Breast epithelium (tissue), 4 donors: ENCODE data around the gene TRMT11. TPM values are rescaled to one million over a fixed set of nuclear protein-coding genes. Genes with fewer than 3 reads are reported as not detected.
"Not testable (repeated sequence)": the region's sequence is repeated elsewhere in the genome, so short reads cannot be mapped to it uniquely, and the experiment has no call there.

Experiments used
- DNase-seq, 2 donors: peaks; one replicate each; pipeline ENCODE4 v3.0.0-alpha.2; 2019; ENCODE audit warnings: low spot score in 2 of 2
- H3K27ac ChIP-seq, 2 donors: fragments of 200-600 bp; sonication (generic) in 1 of 2; one replicate each; pipeline ENCODE4 v1.5.1; 2016 to 2019; ENCODE audit warnings: mild to moderate bottlenecking in 1 of 2
- H3K27me3 ChIP-seq, 2 donors: fragments of 200-600 bp; sonication (generic) in 1 of 2; one replicate each; pipeline versions ENCODE4 v1.5.1 to v1.6.0; 2017 to 2019; ENCODE audit warnings: control low read depth in 1 of 2, mild to moderate bottlenecking in 1 of 2
- H3K36me3 ChIP-seq: fragments of 200-600 bp; one replicate; pipeline ENCODE4 v1.5.1; 2019
- H3K4me1 ChIP-seq, 2 donors: fragments of 200-600 bp; sonication (generic); one replicate each; pipeline ENCODE4 v1.5.1; 2016 to 2019; ENCODE audit warnings: control low read depth in 1 of 2
- H3K4me3 ChIP-seq, 3 donors: fragments of 200-600 bp; sonication (generic); 1 replicate in 2 of 3; 2 replicates in 1 of 3; pipeline ENCODE4 v1.5.1; 2016 to 2019; ENCODE audit warnings: mild to moderate bottlenecking in 3 of 3, moderate library complexity in 2 of 3
- H3K9me3 ChIP-seq, 2 donors: fragments of 200-600 bp; sonication (generic) in 1 of 2; one replicate each; pipeline ENCODE4 v1.5.1; 2016 to 2019; ENCODE audit warnings: control low read depth in 1 of 2
- POLR2A ChIP-seq: fragments of 450-650 bp; IDR thresholded peaks from one replicate; pipeline ENCODE4 v1.6.1; 2016; ENCODE audit warnings: antibody characterized with exemption, mild to moderate bottlenecking, moderate library complexity
- POLR2AphosphoS5 ChIP-seq, 3 donors: sonication (generic); formaldehyde crosslinking; IDR thresholded peaks; one replicate each; pipeline ENCODE4 v1.6.1; 2017; ENCODE audit warnings: antibody characterized with exemption in 3 of 3
- intact Hi-C: fragments of 100-400 bp; cut with DNase I; formaldehyde crosslinking; loops from one replicate; pipeline ENCODE4 v1.15.1; 2023; ENCODE audit warnings: low total_unique reads
- total RNA-seq, 3 donors: library from RNA; depleted of rRNA; stranded (reverse); fragments of >200 nt; gene quantifications; one replicate each; pipeline ENCODE4 v1.1.0, GENCODE V29; 2016
- TF ChIP-seq, protein P1 (sequence below), 3 donors: fragments of 450-650 bp; IDR thresholded peaks; one replicate each; pipeline ENCODE4 v1.5.1; 2016 to 2017; ENCODE audit warnings: antibody characterized with exemption in 3 of 3, mild to moderate bottlenecking in 3 of 3, moderate library complexity in 3 of 3

TRMT11 gene
- total RNA-seq, 3 donors from 2014 or later, result 17.3 to 48.3 (median 39.7) TPM

DNA sequence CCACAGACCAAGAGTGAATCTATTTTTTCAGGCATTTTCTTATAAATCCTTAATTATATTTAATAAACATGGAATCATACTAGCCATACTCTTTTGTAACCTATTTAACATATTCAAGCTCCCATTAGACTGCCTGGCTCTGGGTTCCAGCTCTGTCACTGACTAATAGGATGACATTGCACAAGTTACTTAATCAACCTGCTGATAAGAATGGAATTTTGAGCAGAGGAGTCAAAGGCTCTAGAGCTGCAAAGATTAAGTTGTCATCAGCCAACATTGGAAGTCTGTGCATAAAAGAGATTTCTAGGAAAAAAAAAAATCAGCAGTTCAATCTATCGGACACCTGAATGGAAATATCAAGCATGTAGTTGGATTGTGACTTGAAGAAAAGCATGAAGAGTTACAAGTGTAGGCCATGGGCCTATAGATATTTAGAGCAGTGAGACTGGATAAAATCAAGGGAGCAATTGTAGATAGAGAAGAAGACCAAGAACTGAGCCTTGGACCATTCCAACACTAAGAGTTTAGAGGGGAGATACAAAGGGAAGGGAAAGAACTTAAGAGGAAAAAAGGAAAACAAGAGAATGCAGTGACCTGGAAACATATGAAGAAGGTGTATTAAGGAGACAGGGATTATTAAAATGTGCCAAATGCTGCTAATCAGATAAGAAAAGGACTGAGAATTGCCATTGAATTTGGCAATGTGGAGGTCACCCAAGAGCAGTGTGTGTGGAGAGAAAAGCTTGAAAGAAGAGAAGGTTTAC is 40.8 kb upstream of the TRMT11 start:
- Histone ChIP-seq H3K9me3 (no peaks in the 10 kb centered on the region), H3K4me1 (no peaks in the 10 kb centered on the region), H3K36me3 (no peaks in the 10 kb centered on the region), H3K4me3 (no peak overlapping the region), H3K27me3 (no peaks in the 10 kb centered on the region), H3K27ac (peak overlapping the region in 1 of 2 donors; percentile 4)
- intact Hi-C loops, result no loop called here
- TF ChIP-seq, protein P1, sequence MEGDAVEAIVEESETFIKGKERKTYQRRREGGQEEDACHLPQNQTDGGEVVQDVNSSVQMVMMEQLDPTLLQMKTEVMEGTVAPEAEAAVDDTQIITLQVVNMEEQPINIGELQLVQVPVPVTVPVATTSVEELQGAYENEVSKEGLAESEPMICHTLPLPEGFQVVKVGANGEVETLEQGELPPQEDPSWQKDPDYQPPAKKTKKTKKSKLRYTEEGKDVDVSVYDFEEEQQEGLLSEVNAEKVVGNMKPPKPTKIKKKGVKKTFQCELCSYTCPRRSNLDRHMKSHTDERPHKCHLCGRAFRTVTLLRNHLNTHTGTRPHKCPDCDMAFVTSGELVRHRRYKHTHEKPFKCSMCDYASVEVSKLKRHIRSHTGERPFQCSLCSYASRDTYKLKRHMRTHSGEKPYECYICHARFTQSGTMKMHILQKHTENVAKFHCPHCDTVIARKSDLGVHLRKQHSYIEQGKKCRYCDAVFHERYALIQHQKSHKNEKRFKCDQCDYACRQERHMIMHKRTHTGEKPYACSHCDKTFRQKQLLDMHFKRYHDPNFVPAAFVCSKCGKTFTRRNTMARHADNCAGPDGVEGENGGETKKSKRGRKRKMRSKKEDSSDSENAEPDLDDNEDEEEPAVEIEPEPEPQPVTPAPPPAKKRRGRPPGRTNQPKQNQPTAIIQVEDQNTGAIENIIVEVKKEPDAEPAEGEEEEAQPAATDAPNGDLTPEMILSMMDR (IDR thresholded peaks at IDR 0.05), result no peak
- TF ChIP-seq POLR2AphosphoS5 (IDR thresholded peaks at IDR 0.05) (no peak), POLR2A (no peak)
- no peak for DNase-seq

DNA sequence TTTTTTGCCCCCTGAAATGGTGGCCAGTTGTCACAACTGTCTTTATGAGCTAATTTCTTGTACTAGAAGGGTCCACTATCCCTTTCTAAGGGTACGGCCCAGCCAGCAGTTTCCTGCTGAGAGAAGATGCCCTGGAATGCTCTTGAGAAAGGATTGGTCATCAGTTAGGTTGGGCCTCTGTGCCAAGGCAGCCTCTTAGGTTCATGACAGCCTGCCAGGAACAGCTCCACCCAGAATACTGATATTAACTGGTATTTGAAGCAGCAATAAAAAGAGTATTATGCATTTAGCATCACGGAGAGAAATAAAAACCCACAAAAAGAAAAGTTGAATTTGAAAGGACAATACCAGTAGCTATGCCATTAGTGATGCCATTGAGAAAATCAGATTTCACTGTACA is 38.7 kb upstream of the TRMT11 start:
- TF ChIP-seq, protein P1 (IDR thresholded peaks at IDR 0.05), result no peak
- TF ChIP-seq POLR2A (no peak), POLR2AphosphoS5 (IDR thresholded peaks at IDR 0.05) (no peak)
- no peaks in the 10 kb centered on the region for H3K27me3 ChIP-seq
- intact Hi-C loops, result no loop called here
- no peak overlapping the region for H3K27ac ChIP-seq
- H3K4me3 ChIP-seq, result no peak overlapping the region
- H3K4me1 ChIP-seq, result no peaks in the 10 kb centered on the region
- no peaks in the 10 kb centered on the region for H3K36me3 ChIP-seq
- DNase-seq, result no peak
- no peaks in the 10 kb centered on the region for H3K9me3 ChIP-seq

DNA sequence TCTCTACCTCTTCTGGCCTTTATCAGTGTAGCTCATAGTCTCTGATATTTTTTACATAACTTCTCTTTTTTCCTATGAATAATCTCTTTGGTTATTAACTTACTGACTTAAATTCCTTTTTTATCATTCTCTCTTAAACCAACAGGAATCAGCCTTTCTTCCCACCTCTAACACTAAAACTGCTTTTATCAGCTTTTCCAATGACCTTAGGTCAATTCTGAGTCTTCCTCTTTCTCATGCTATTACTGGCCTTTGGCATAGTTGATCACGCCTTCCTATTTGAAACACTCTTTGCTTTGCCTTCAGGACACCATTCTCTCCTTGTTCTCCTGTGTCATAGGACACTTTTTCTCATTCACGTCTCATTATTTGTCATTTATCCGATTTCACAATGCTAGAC is 37.9 kb upstream of the TRMT11 start:
- Histone ChIP-seq H3K9me3 (no peaks in the 10 kb centered on the region), H3K27me3 (no peaks in the 10 kb centered on the region), H3K27ac (no peak overlapping the region), H3K4me3 (no peak overlapping the region), H3K36me3 (no peaks in the 10 kb centered on the region), H3K4me1 (no peaks in the 10 kb centered on the region)
- intact Hi-C loops, result no loop called here
- no peak for DNase-seq
- TF ChIP-seq, protein P1 (IDR thresholded peaks at IDR 0.05), result no peak
- TF ChIP-seq POLR2AphosphoS5 (IDR thresholded peaks at IDR 0.05) (no peak), POLR2A (no peak)

DNA sequence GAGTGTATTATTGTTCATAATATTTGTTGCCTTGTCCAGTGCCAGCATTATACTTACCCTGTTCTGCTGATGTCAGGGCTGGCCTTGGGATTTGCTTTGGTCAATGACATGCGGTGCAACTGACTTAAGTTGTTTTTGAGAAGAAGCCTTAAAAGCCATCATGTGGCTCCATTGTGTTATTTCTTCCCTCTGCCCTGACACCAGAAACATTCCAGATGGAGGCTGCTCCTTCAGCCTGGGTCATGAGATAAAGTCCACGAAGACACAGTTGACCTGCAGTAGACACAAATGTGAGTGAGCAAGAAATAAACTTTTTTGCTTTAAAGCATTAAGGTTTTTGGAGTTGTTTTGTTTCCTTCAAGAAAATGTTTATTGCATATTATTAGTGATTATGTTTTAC is 37.3 kb upstream of the TRMT11 start:
- Histone ChIP-seq H3K4me1 (no peaks in the 10 kb centered on the region), H3K27me3 (no peaks in the 10 kb centered on the region), H3K36me3 (no peaks in the 10 kb centered on the region), H3K27ac (no peak overlapping the region), H3K4me3 (no peak overlapping the region), H3K9me3 (no peaks in the 10 kb centered on the region)
- TF ChIP-seq, protein P1 (IDR thresholded peaks at IDR 0.05), result no peak
- TF ChIP-seq POLR2A, result no peak
- TF ChIP-seq POLR2AphosphoS5 (IDR thresholded peaks at IDR 0.05), result no peak
- intact Hi-C loops, result no loop called here
- no peak for DNase-seq

DNA sequence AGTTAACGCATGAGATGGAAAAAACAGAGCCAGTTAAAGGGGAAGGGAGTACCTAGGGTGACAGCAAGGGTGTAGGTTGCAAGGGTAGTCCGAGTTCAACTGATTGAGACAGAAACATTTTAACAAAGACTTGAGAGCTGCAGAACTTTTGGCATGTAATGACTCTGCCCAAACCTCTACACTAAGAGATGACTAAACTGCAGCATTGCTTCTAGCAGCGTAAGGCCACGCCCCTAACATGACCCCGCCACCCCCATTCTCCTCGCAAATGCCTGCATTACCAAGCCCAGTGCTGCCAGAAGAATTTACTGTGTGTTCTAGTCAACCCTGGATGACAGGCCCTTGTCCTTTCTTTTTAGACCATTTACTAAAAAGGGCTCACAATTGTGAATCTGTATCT is 36.0 kb upstream of the TRMT11 start:
- intact Hi-C loops, result no loop called here
- Histone ChIP-seq H3K4me3 (no peak overlapping the region), H3K4me1 (no peaks in the 10 kb centered on the region), H3K27ac (no peak overlapping the region), H3K9me3 (no peaks in the 10 kb centered on the region), H3K27me3 (no peaks in the 10 kb centered on the region), H3K36me3 (no peaks in the 10 kb centered on the region)
- DNase-seq, result no peak
- TF ChIP-seq POLR2A (no peak), POLR2AphosphoS5 (IDR thresholded peaks at IDR 0.05) (no peak)
- TF ChIP-seq, protein P1 (IDR thresholded peaks at IDR 0.05), result no peak

DNA sequence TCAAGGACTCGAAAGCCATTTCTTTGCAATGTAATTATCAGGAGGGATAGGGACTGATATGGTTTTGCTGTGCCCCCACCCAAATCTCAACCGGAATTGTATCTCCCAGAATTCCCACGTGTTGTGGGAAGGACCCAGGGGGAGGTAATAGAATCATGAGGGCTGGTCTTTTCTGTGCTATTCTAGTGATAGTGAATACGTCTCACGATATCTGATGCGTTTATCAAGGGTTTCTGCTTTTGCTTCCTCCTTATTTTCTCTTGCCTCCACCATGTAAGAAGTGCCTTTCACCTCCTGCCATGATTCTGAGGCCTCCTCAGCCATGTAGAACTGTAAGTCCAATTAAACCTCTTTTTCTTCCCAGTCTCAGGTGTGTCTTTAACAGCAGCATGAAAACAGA is 35.6 kb upstream of the TRMT11 start:
- H3K27ac ChIP-seq, H3K36me3 ChIP-seq, H3K9me3 ChIP-seq, DNase-seq, H3K4me3 ChIP-seq, intact Hi-C loops, H3K4me1 ChIP-seq, H3K27me3 ChIP-seq: not testable (repeated sequence)
